Activated naive CD4-positive, alpha-beta T cell (primary cell): ENCODE measurements around the gene CPSF6.
"Not testable (repeated sequence)": the region's sequence is repeated elsewhere in the genome, so short reads cannot be mapped to it uniquely, and the experiment has no call there.

Source experiments
- DNase-seq, 4 experiments: peaks; one replicate each; lab custom pipeline; 2025; lab: John Stamatoyannopoulos, UW

Gene CPSF6

GRCh38 chr12:69258655-69259054 is 19.3 kb downstream of the CPSF6 start:
- no peak for DNase-seq

GRCh38 chr12:69262264-69262974 is 23.1 kb downstream of the CPSF6 start:
- DNase-seq, result no peak

- no peak for DNase-seq
Measured at GRCh38 chr12:69265205-69265604, 25.8 kb downstream of the CPSF6 start.

GRCh38 chr12:69265633-69266032 is 26.3 kb downstream of the CPSF6 start:
- DNase-seq, result not testable (repeated sequence)

- no peak for DNase-seq
Measured at GRCh38 chr12:69266036-69266635, 26.8 kb downstream of the CPSF6 start.

GRCh38 chr12:69269736-69270135 is 30.4 kb downstream of the CPSF6 start:
- no peak for DNase-seq

- no peak for DNase-seq
Measured at GRCh38 chr12:69272511-69272910, 33.1 kb downstream of the CPSF6 start.

GRCh38 chr12:69274861-69275260 is 35.5 kb downstream of the CPSF6 start:
- no peak for DNase-seq

GRCh38 chr12:69275471-69275891 is 36.1 kb downstream of the CPSF6 start:
- DNase-seq, result no peak

- DNase-seq, result no peak
Measured at GRCh38 chr12:69278814-69279782, 39.7 kb downstream of the CPSF6 start.

- peak in 1 of 4 experiments; percentile 12 for DNase-seq
Measured at GRCh38 chr12:69284131-69284530, 44.8 kb downstream of the CPSF6 start.

- no peak for DNase-seq
Measured at GRCh38 chr12:69287556-69287955, 48.2 kb downstream of the CPSF6 start.

- peak; percentile 40 to 67 (median 53) for DNase-seq
Measured at GRCh38 chr12:69290545-69291277, 51.3 kb downstream of the CPSF6 start.

- DNase-seq, result no peak
Measured at GRCh38 chr12:69291278-69291593, 51.9 kb downstream of the CPSF6 start.

GRCh38 chr12:69298133-69298532 is 58.8 kb downstream of the CPSF6 start:
- DNase-seq, result no peak

- no peak for DNase-seq
Measured at GRCh38 chr12:69298947-69299346, 59.6 kb downstream of the CPSF6 start.

- no peak for DNase-seq
Measured at GRCh38 chr12:69304284-69304683, 64.9 kb downstream of the CPSF6 start.

GRCh38 chr12:69309461-69309860 is 70.1 kb downstream of the CPSF6 start:
- no peak for DNase-seq

- no peak for DNase-seq
Measured at GRCh38 chr12:69313209-69313608, 73.8 kb downstream of the CPSF6 start.

- DNase-seq, result not testable (repeated sequence)
Measured at GRCh38 chr12:69316784-69317183, 77.4 kb downstream of the CPSF6 start.

- not testable (repeated sequence) for DNase-seq
Measured at GRCh38 chr12:69317233-69317632, 77.9 kb downstream of the CPSF6 start.

GRCh38 chr12:69318225-69318624 is 78.9 kb downstream of the CPSF6 start:
- DNase-seq, result no peak
